HG03442 (cell line): Measurements from ENCODE around the gene MCF2L.

ENCODE experiments used
- ATAC-seq: cut with Tn5 transposase; IDR thresholded peaks from one replicate; pipeline ENCODE4 v1.9.1; 2021; ENCODE audit warnings: mild to moderate bottlenecking, moderate library complexity; ENCODE audit not compliant: unreplicated experiment

MCF2L gene

GRCh38 chr13:113142876-113143275 is 173.9 kb downstream of the MCF2L start:
- ATAC-seq: no peak

GRCh38 chr13:113143466-113144254 is 174.6 kb downstream of the MCF2L start:
- ATAC-seq: no peak

GRCh38 chr13:113144255-113144629 is 175.2 kb downstream of the MCF2L start:
- no peak for ATAC-seq

- no peak for ATAC-seq
Measured at GRCh38 chr13:113145496-113145895, 176.5 kb downstream of the MCF2L start.

GRCh38 chr13:113145911-113146598 is 177.0 kb downstream of the MCF2L start:
- no peak for ATAC-seq

- no peak for ATAC-seq
Measured at GRCh38 chr13:113146750-113147149, 177.7 kb downstream of the MCF2L start.

- ATAC-seq: no peak
Measured at GRCh38 chr13:113147206-113147605, 178.2 kb downstream of the MCF2L start.

- ATAC-seq: no peak
Measured at GRCh38 chr13:113148407-113148806, 179.4 kb downstream of the MCF2L start.

GRCh38 chr13:113148940-113149503 is 180.0 kb downstream of the MCF2L start:
- no peak for ATAC-seq
